ENCODE measurements around the gene GP5. TPM values are rescaled to one million over a fixed set of nuclear protein-coding genes. Genes with fewer than 3 reads are reported as not detected.

The GP5 gene
- polyA plus RNA-seq, 1 donor: 0.33 TPM

- Histone ChIP-seq H3K4me3 (ENCODE audit: low read length) (no peak overlapping the region), H3K27me3 (ENCODE audit: control insufficient read depth, insufficient read depth, low read length) (peaks cover 3% of the 10 kb centered on the region), H3K4me1 (ENCODE audit: control insufficient read depth, insufficient read depth, low read length) (no peaks in the 10 kb centered on the region), H3K36me3 (ENCODE audit: control insufficient read depth, insufficient read depth, low read length) (no peaks in the 10 kb centered on the region), H3K27ac (ENCODE audit: low read length) (no peak overlapping the region), H3K9me3 (ENCODE audit: control insufficient read depth, low read depth, low read length) (no peaks in the 10 kb centered on the region)
- WGBS (ENCODE audit: insufficient coverage, low lambda C conversion rate): no CpG with 5 or more reads among the region's 6 CpGs
- no peak for DNase-seq
These were observed 11.8 kb downstream of the GP5 start for GRCh38 chr3:194387276-194387675.

GRCh38 chr3:194386648-194387047 is 12.4 kb downstream of the GP5 start:
- Histone ChIP-seq H3K9me3 (ENCODE audit: control insufficient read depth, low read depth, low read length) (no peaks in the 10 kb centered on the region), H3K27me3 (ENCODE audit: control insufficient read depth, insufficient read depth, low read length) (peaks cover 3% of the 10 kb centered on the region), H3K4me1 (ENCODE audit: control insufficient read depth, insufficient read depth, low read length) (no peaks in the 10 kb centered on the region), H3K36me3 (ENCODE audit: control insufficient read depth, insufficient read depth, low read length) (no peaks in the 10 kb centered on the region), H3K4me3 (ENCODE audit: low read length) (no peak overlapping the region), H3K27ac (ENCODE audit: low read length) (no peak overlapping the region)
- DNase-seq: no peak
- WGBS (ENCODE audit: insufficient coverage, low lambda C conversion rate): 60% methylated on average over 1 of the region's 7 CpGs

- no peaks in the 10 kb centered on the region for H3K4me1 ChIP-seq (ENCODE audit: control insufficient read depth, insufficient read depth, low read length)
- no CpG with 5 or more reads among the region's 15 CpGs for WGBS (ENCODE audit: insufficient coverage, low lambda C conversion rate)
- no peak overlapping the region for H3K27ac ChIP-seq (ENCODE audit: low read length)
- no peaks in the 10 kb centered on the region for H3K9me3 ChIP-seq (ENCODE audit: control insufficient read depth, low read depth, low read length)
- H3K36me3 ChIP-seq (ENCODE audit: control insufficient read depth, insufficient read depth, low read length): no peaks in the 10 kb centered on the region
- H3K27me3 ChIP-seq (ENCODE audit: control insufficient read depth, insufficient read depth, low read length): peaks cover 3% of the 10 kb centered on the region
- no peak overlapping the region for H3K4me3 ChIP-seq (ENCODE audit: low read length)
- no peak for DNase-seq
These were observed 13.0 kb downstream of the GP5 start for GRCh38 chr3:194386066-194386465.

- H3K4me1 ChIP-seq (ENCODE audit: control insufficient read depth, insufficient read depth, low read length): no peaks in the 10 kb centered on the region
- no peak overlapping the region for H3K4me3 ChIP-seq (ENCODE audit: low read length)
- no CpG with 5 or more reads among the region's 12 CpGs for whole genome bisulfite sequencing (ENCODE audit: insufficient coverage, low lambda C conversion rate)
- H3K9me3 ChIP-seq (ENCODE audit: control insufficient read depth, low read depth, low read length): no peaks in the 10 kb centered on the region
- H3K27me3 ChIP-seq (ENCODE audit: control insufficient read depth, insufficient read depth, low read length): peaks cover 5% of the 10 kb centered on the region
- DNase-seq: no peak
- H3K27ac ChIP-seq (ENCODE audit: low read length): no peak overlapping the region
- H3K36me3 ChIP-seq (ENCODE audit: control insufficient read depth, insufficient read depth, low read length): no peaks in the 10 kb centered on the region
These were observed 14.5 kb downstream of the GP5 start for GRCh38 chr3:194384569-194385001.

- H3K9me3 ChIP-seq (ENCODE audit: control insufficient read depth, low read depth, low read length): no peaks in the 10 kb centered on the region
- no peak for DNase-seq
- H3K27ac ChIP-seq (ENCODE audit: low read length): no peak overlapping the region
- peaks cover 5% of the 10 kb centered on the region for H3K27me3 ChIP-seq (ENCODE audit: control insufficient read depth, insufficient read depth, low read length)
- H3K36me3 ChIP-seq (ENCODE audit: control insufficient read depth, insufficient read depth, low read length): no peaks in the 10 kb centered on the region
- no peaks in the 10 kb centered on the region for H3K4me1 ChIP-seq (ENCODE audit: control insufficient read depth, insufficient read depth, low read length)
- no CpG with 5 or more reads among the region's 6 CpGs for WGBS (ENCODE audit: insufficient coverage, low lambda C conversion rate)
- no peak overlapping the region for H3K4me3 ChIP-seq (ENCODE audit: low read length)
These were observed 14.9 kb downstream of the GP5 start for GRCh38 chr3:194384156-194384555.

GRCh38 chr3:194383276-194383940 is 15.7 kb downstream of the GP5 start:
- no peak overlapping the region for H3K27ac ChIP-seq (ENCODE audit: low read length)
- H3K27me3 ChIP-seq (ENCODE audit: control insufficient read depth, insufficient read depth, low read length): peaks cover 5% of the 10 kb centered on the region
- no peak for DNase-seq
- no peaks in the 10 kb centered on the region for H3K36me3 ChIP-seq (ENCODE audit: control insufficient read depth, insufficient read depth, low read length)
- H3K4me1 ChIP-seq (ENCODE audit: control insufficient read depth, insufficient read depth, low read length): no peaks in the 10 kb centered on the region
- no peaks in the 10 kb centered on the region for H3K9me3 ChIP-seq (ENCODE audit: control insufficient read depth, low read depth, low read length)
- H3K4me3 ChIP-seq (ENCODE audit: low read length): no peak overlapping the region
- WGBS (ENCODE audit: insufficient coverage, low lambda C conversion rate): no CpG with 5 or more reads among the region's 14 CpGs

GRCh38 chr3:194382892-194383223 is 16.2 kb downstream of the GP5 start:
- Histone ChIP-seq H3K36me3 (ENCODE audit: control insufficient read depth, insufficient read depth, low read length) (no peaks in the 10 kb centered on the region), H3K4me1 (ENCODE audit: control insufficient read depth, insufficient read depth, low read length) (no peaks in the 10 kb centered on the region), H3K27ac (ENCODE audit: low read length) (no peak overlapping the region), H3K4me3 (ENCODE audit: low read length) (no peak overlapping the region), H3K27me3 (ENCODE audit: control insufficient read depth, insufficient read depth, low read length) (peaks cover 5% of the 10 kb centered on the region), H3K9me3 (ENCODE audit: control insufficient read depth, low read depth, low read length) (no peaks in the 10 kb centered on the region)
- no peak for DNase-seq
- WGBS (ENCODE audit: insufficient coverage, low lambda C conversion rate): no CpG with 5 or more reads among the region's 9 CpGs

- Histone ChIP-seq H3K9me3 (ENCODE audit: control insufficient read depth, low read depth, low read length) (no peaks in the 10 kb centered on the region), H3K4me1 (ENCODE audit: control insufficient read depth, insufficient read depth, low read length) (no peaks in the 10 kb centered on the region), H3K27ac (ENCODE audit: low read length) (no peak overlapping the region), H3K27me3 (ENCODE audit: control insufficient read depth, insufficient read depth, low read length) (peaks cover 5% of the 10 kb centered on the region), H3K4me3 (ENCODE audit: low read length) (no peak overlapping the region), H3K36me3 (ENCODE audit: control insufficient read depth, insufficient read depth, low read length) (no peaks in the 10 kb centered on the region)
- no peak for DNase-seq
- WGBS (ENCODE audit: insufficient coverage, low lambda C conversion rate): 40% methylated on average over 1 of the region's 20 CpGs
These were observed 16.7 kb downstream of the GP5 start for GRCh38 chr3:194382196-194382891.

- no peak overlapping the region for H3K4me3 ChIP-seq (ENCODE audit: low read length)
- no peak overlapping the region for H3K27ac ChIP-seq (ENCODE audit: low read length)
- no peak for DNase-seq
- no CpG with 5 or more reads among the region's 17 CpGs for WGBS (ENCODE audit: insufficient coverage, low lambda C conversion rate)
- no peaks in the 10 kb centered on the region for H3K36me3 ChIP-seq (ENCODE audit: control insufficient read depth, insufficient read depth, low read length)
- H3K9me3 ChIP-seq (ENCODE audit: control insufficient read depth, low read depth, low read length): no peaks in the 10 kb centered on the region
- no peaks in the 10 kb centered on the region for H3K4me1 ChIP-seq (ENCODE audit: control insufficient read depth, insufficient read depth, low read length)
- peaks cover 5% of the 10 kb centered on the region for H3K27me3 ChIP-seq (ENCODE audit: control insufficient read depth, insufficient read depth, low read length)
These were observed 17.6 kb downstream of the GP5 start for GRCh38 chr3:194381460-194381875.

GRCh38 chr3:194380326-194380725 is 18.7 kb downstream of the GP5 start:
- DNase-seq: no peak
- Histone ChIP-seq H3K9me3 (ENCODE audit: control insufficient read depth, low read depth, low read length) (no peaks in the 10 kb centered on the region), H3K36me3 (ENCODE audit: control insufficient read depth, insufficient read depth, low read length) (no peaks in the 10 kb centered on the region), H3K27ac (ENCODE audit: low read length) (no peak overlapping the region), H3K4me3 (ENCODE audit: low read length) (no peak overlapping the region), H3K27me3 (ENCODE audit: control insufficient read depth, insufficient read depth, low read length) (peaks cover 5% of the 10 kb centered on the region), H3K4me1 (ENCODE audit: control insufficient read depth, insufficient read depth, low read length) (no peaks in the 10 kb centered on the region)
- WGBS (ENCODE audit: insufficient coverage, low lambda C conversion rate): no CpG with 5 or more reads among the region's 7 CpGs

GRCh38 chr3:194379651-194380050 is 19.4 kb downstream of the GP5 start:
- H3K9me3 ChIP-seq (ENCODE audit: control insufficient read depth, low read depth, low read length): no peaks in the 10 kb centered on the region
- WGBS (ENCODE audit: insufficient coverage, low lambda C conversion rate): no CpG with 5 or more reads among the region's 9 CpGs
- H3K4me3 ChIP-seq (ENCODE audit: low read length): no peak overlapping the region
- peak in 1 of 2 donors; percentile 27 for DNase-seq
- H3K4me1 ChIP-seq (ENCODE audit: control insufficient read depth, insufficient read depth, low read length): no peaks in the 10 kb centered on the region
- no peaks in the 10 kb centered on the region for H3K36me3 ChIP-seq (ENCODE audit: control insufficient read depth, insufficient read depth, low read length)
- no peak overlapping the region for H3K27ac ChIP-seq (ENCODE audit: low read length)
- peaks cover 5% of the 10 kb centered on the region for H3K27me3 ChIP-seq (ENCODE audit: control insufficient read depth, insufficient read depth, low read length)

All from large intestine (tissue), 3 donors.